ENCODE measurements around the gene ZNF300. TPM values are rescaled to one million over a fixed set of nuclear protein-coding genes. Genes with fewer than 3 reads are reported as not detected.

ZNF300 gene
- 6.2 TPM for polyA plus RNA-seq (2012; ENCODE audit: insufficient read depth, insufficient read length, low read depth)

- TF ChIP-seq CTCF (IDR thresholded peaks at IDR 0.05; ENCODE audit: low read depth, low read length) = no peak
- no peaks in the 10 kb centered on the region for H3K27me3 ChIP-seq
- peak within 1 kb of the TSS; percentile 92 for H3K4me3 ChIP-seq (ENCODE audit: low read depth, low read length)
- H3K9me3 ChIP-seq = peaks cover 3% of the 10 kb centered on the region; the same call in 1 of the 2 replicates
- no peaks in the 10 kb centered on the region for H3K4me1 ChIP-seq
- peak; percentile 94 for DNase-seq
- H3K36me3 ChIP-seq = peaks cover 39% of the 10 kb centered on the region
Measured at GRCh38 chr5:150904479-150905311, at the start of gene ZNF300. Gene ZNF300, minus strand, starts transcription at chr5:150904980. Its CDS starts 1,825 bp downstream, at chr5:150903155.

GRCh38 chr5:150948539-150948938, 43.8 kb upstream of the ZNF300 start:
- Histone ChIP-seq H3K4me1 (no peaks in the 10 kb centered on the region), H3K27me3 (no peaks in the 10 kb centered on the region), H3K9me3 (no peaks in the 10 kb centered on the region; the same call in 1 of the 2 replicates), H3K36me3 (no peaks in the 10 kb centered on the region), H3K4me3 (ENCODE audit: low read depth, low read length) (no peak overlapping the region)
- TF ChIP-seq CTCF (IDR thresholded peaks at IDR 0.05; ENCODE audit: low read depth, low read length) = no peak
- no peak for DNase-seq

- H3K36me3 ChIP-seq = no peaks in the 10 kb centered on the region
- TF ChIP-seq CTCF (IDR thresholded peaks at IDR 0.05; ENCODE audit: low read depth, low read length) = no peak
- H3K4me1 ChIP-seq = no peaks in the 10 kb centered on the region
- H3K27me3 ChIP-seq = no peaks in the 10 kb centered on the region
- no peak for DNase-seq
- H3K4me3 ChIP-seq (ENCODE audit: low read depth, low read length) = no peak overlapping the region
- H3K9me3 ChIP-seq = no peaks in the 10 kb centered on the region
Measured at GRCh38 chr5:150946351-150946905, 41.6 kb upstream of the ZNF300 start.

GRCh38 chr5:150945947-150946346, 41.2 kb upstream of the ZNF300 start:
- DNase-seq = no peak
- Histone ChIP-seq H3K9me3 (no peaks in the 10 kb centered on the region), H3K27me3 (no peaks in the 10 kb centered on the region), H3K4me1 (no peaks in the 10 kb centered on the region), H3K4me3 (ENCODE audit: low read depth, low read length) (no peak overlapping the region), H3K36me3 (no peaks in the 10 kb centered on the region)
- no peak for TF ChIP-seq CTCF (IDR thresholded peaks at IDR 0.05; ENCODE audit: low read depth, low read length)

- Histone ChIP-seq H3K4me1 (no peaks in the 10 kb centered on the region), H3K27me3 (no peaks in the 10 kb centered on the region), H3K36me3 (no peaks in the 10 kb centered on the region), H3K9me3 (no peaks in the 10 kb centered on the region), H3K4me3 (ENCODE audit: low read depth, low read length) (no peak overlapping the region)
- no peak for DNase-seq
- no peak for TF ChIP-seq CTCF (IDR thresholded peaks at IDR 0.05; ENCODE audit: low read depth, low read length)
Measured at GRCh38 chr5:150945486-150945885, 40.7 kb upstream of the ZNF300 start.
